Karpas-422 (cell line): ENCODE data around the gene SDK1. TPM values are rescaled to one million over a fixed set of nuclear protein-coding genes. Genes with fewer than 3 reads are reported as not detected.

Experiments
- DNase-seq: peaks from one replicate; pipeline ENCODE4 v3.0.0-alpha.2; 2015
- H2AFZ ChIP-seq: fragments of 200-600 bp; sonication (generic); 2 replicates; pipeline ENCODE4 v1.6.1; 2014; ENCODE audit warnings: antibody characterized with exemption, low read length, mixed read lengths
- H3K27ac ChIP-seq: fragments of 200-600 bp; sonication (generic); 2 replicates; pipeline ENCODE4 v1.5.1; 2014; ENCODE audit warnings: mild to moderate bottlenecking, low read length, moderate library complexity
- H3K27me3 ChIP-seq: fragments of 200-600 bp; sonication (generic); 2 replicates; pipeline ENCODE4 v1.6.1; 2014; ENCODE audit warnings: low read length, mixed read lengths
- H3K36me3 ChIP-seq: fragments of 200-600 bp; sonication (generic); 2 replicates; pipeline ENCODE4 v1.6.1; 2014; ENCODE audit warnings: low read length, mixed read lengths; ENCODE audit not compliant: insufficient read depth
- H3K4me1 ChIP-seq: fragments of 200-600 bp; sonication (generic); 2 replicates; pipeline ENCODE4 v1.6.1; 2014; ENCODE audit warnings: mild to moderate bottlenecking, low read length, mixed read lengths
- H3K4me2 ChIP-seq: fragments of 200-600 bp; sonication (generic); 2 replicates; pipeline ENCODE4 v1.6.1; 2014; ENCODE audit warnings: low read length, low read depth, mild to moderate bottlenecking; ENCODE audit not compliant: poor library complexity, severe bottlenecking
- H3K4me3 ChIP-seq: fragments of 200-600 bp; sonication (generic); 2 replicates; pipeline ENCODE4 v1.5.1; 2014; ENCODE audit warnings: mild to moderate bottlenecking, antibody characterized with exemption, low read length, mixed read lengths
- H3K79me2 ChIP-seq: fragments of 200-600 bp; sonication (generic); 2 replicates; pipeline ENCODE4 v1.6.1; 2014; ENCODE audit warnings: mild to moderate bottlenecking, low read length, mixed read lengths
- H3K9ac ChIP-seq: fragments of 200-600 bp; sonication (generic); 2 replicates; pipeline ENCODE4 v1.6.0; 2014; ENCODE audit warnings: low read length
- H3K9me2 ChIP-seq: fragments of 200-600 bp; sonication (generic), shearing (Covaris generic); replicated peaks from 2 replicates; pipeline ENCODE4 v1.6.0; 2014; ENCODE audit warnings: mild to moderate bottlenecking, low read length, moderate library complexity; ENCODE audit not compliant: insufficient read depth
- H3K9me3 ChIP-seq: fragments of 300-700, 200-600 bp; sonication (generic); 2 replicates; pipeline ENCODE4 v1.6.1; 2014; ENCODE audit warnings: low read length, mixed read lengths
- H4K20me1 ChIP-seq: fragments of 200-600 bp; sonication (generic); 2 replicates; pipeline ENCODE4 v1.6.1; 2014; ENCODE audit warnings: mild to moderate bottlenecking, antibody characterized with exemption, low read length, low read depth; ENCODE audit not compliant: insufficient read depth
- total RNA-seq: library from RNA; depleted of rRNA; stranded (reverse); fragments of >200 nt; shearing (Covaris generic); gene quantifications from 2 replicates; pipeline ENCODE4 v1.2.3, GENCODE V29; 2014; ENCODE audit warnings: low replicate concordance

The SDK1 gene
- total RNA-seq, 1 experiment from 2014 or later, result not detected

GRCh38 chr7:4021413-4021812 is 720.4 kb downstream of the SDK1 start:
- no peak overlapping the region for H3K4me2 ChIP-seq
- H3K9ac ChIP-seq, result no peak overlapping the region
- no peak overlapping the region for H2AFZ ChIP-seq
- no peaks in the 10 kb centered on the region for H3K4me1 ChIP-seq
- no peaks in the 10 kb centered on the region for H3K79me2 ChIP-seq
- H3K27me3 ChIP-seq, result no peaks in the 10 kb centered on the region
- H3K36me3 ChIP-seq, result no peaks in the 10 kb centered on the region
- H3K9me2 ChIP-seq, result no peaks in the 10 kb centered on the region
- H3K27ac ChIP-seq, result no peak overlapping the region
- peaks cover 6% of the 10 kb centered on the region; the same call in 1 of the 2 replicates for H3K9me3 ChIP-seq
- H3K4me3 ChIP-seq, result no peak overlapping the region
- no peak for DNase-seq
- H4K20me1 ChIP-seq, result no peaks in the 10 kb centered on the region

GRCh38 chr7:4022265-4022664 is 721.2 kb downstream of the SDK1 start:
- Histone ChIP-seq H3K27ac (no peak overlapping the region), H2AFZ (no peak overlapping the region), H4K20me1 (no peaks in the 10 kb centered on the region), H3K9me3 (peaks cover 6% of the 10 kb centered on the region; the same call in 1 of the 2 replicates), H3K27me3 (no peaks in the 10 kb centered on the region), H3K79me2 (no peaks in the 10 kb centered on the region), H3K4me1 (no peaks in the 10 kb centered on the region), H3K36me3 (no peaks in the 10 kb centered on the region), H3K4me3 (no peak overlapping the region), H3K9me2 (no peaks in the 10 kb centered on the region), H3K9ac (no peak overlapping the region), H3K4me2 (no peak overlapping the region)
- DNase-seq, result no peak

GRCh38 chr7:4023502-4023901 is 722.5 kb downstream of the SDK1 start:
- Histone ChIP-seq H3K9me2 (no peaks in the 10 kb centered on the region), H3K27me3 (no peaks in the 10 kb centered on the region), H3K27ac (no peak overlapping the region), H3K36me3 (no peaks in the 10 kb centered on the region), H3K9me3 (peaks cover 5% of the 10 kb centered on the region; the same call in 1 of the 2 replicates), H2AFZ (no peak overlapping the region), H3K4me1 (no peaks in the 10 kb centered on the region), H4K20me1 (no peaks in the 10 kb centered on the region), H3K4me3 (no peak overlapping the region), H3K9ac (no peak overlapping the region), H3K79me2 (no peaks in the 10 kb centered on the region), H3K4me2 (no peak overlapping the region)
- DNase-seq, result no peak

- Histone ChIP-seq H3K4me2 (no peak overlapping the region), H3K27me3 (no peaks in the 10 kb centered on the region), H4K20me1 (no peaks in the 10 kb centered on the region), H3K9ac (no peak overlapping the region), H3K9me3 (peaks cover 1% of the 10 kb centered on the region; the same call in 1 of the 2 replicates), H3K4me3 (no peak overlapping the region), H2AFZ (no peak overlapping the region), H3K4me1 (no peaks in the 10 kb centered on the region), H3K27ac (no peak overlapping the region), H3K9me2 (no peaks in the 10 kb centered on the region), H3K36me3 (no peaks in the 10 kb centered on the region), H3K79me2 (no peaks in the 10 kb centered on the region)
- DNase-seq, result no peak
These were observed 723.1 kb downstream of the SDK1 start for GRCh38 chr7:4024133-4024532.

- H3K4me3 ChIP-seq, result no peak overlapping the region
- no peaks in the 10 kb centered on the region for H3K79me2 ChIP-seq
- no peak overlapping the region for H3K27ac ChIP-seq
These were observed 723.8 kb downstream of the SDK1 start for GRCh38 chr7:4024806-4025205.

GRCh38 chr7:4025210-4025609 is 724.2 kb downstream of the SDK1 start:
- H3K4me1 ChIP-seq, result no peaks in the 10 kb centered on the region
- H3K79me2 ChIP-seq, result no peaks in the 10 kb centered on the region
- H4K20me1 ChIP-seq, result no peaks in the 10 kb centered on the region
- H3K4me3 ChIP-seq, result no peak overlapping the region
- no peaks in the 10 kb centered on the region for H3K9me2 ChIP-seq
- H3K9ac ChIP-seq, result no peak overlapping the region
- H3K27ac ChIP-seq, result no peak overlapping the region
- no peaks in the 10 kb centered on the region for H3K9me3 ChIP-seq
- no peak for DNase-seq
- H2AFZ ChIP-seq, result no peak overlapping the region
- no peaks in the 10 kb centered on the region for H3K27me3 ChIP-seq
- no peak overlapping the region for H3K4me2 ChIP-seq
- H3K36me3 ChIP-seq, result no peaks in the 10 kb centered on the region

More at GRCh38 chr7:4024806-4025205, 723.8 kb downstream of the SDK1 start:
- H4K20me1 ChIP-seq, result no peaks in the 10 kb centered on the region
- no peak overlapping the region for H2AFZ ChIP-seq
- no peak overlapping the region for H3K9ac ChIP-seq
- no peaks in the 10 kb centered on the region for H3K4me1 ChIP-seq
- H3K27me3 ChIP-seq, result no peaks in the 10 kb centered on the region
- H3K4me2 ChIP-seq, result no peak overlapping the region
- no peak for DNase-seq
- H3K36me3 ChIP-seq, result no peaks in the 10 kb centered on the region
- no peaks in the 10 kb centered on the region for H3K9me3 ChIP-seq
- H3K9me2 ChIP-seq, result no peaks in the 10 kb centered on the region

- Histone ChIP-seq H3K4me1 (no peaks in the 10 kb centered on the region), H3K27ac (no peak overlapping the region), H3K27me3 (no peaks in the 10 kb centered on the region), H3K4me3 (no peak overlapping the region), H3K4me2 (no peak overlapping the region), H4K20me1 (no peaks in the 10 kb centered on the region), H3K79me2 (no peaks in the 10 kb centered on the region), H3K9me3 (no peaks in the 10 kb centered on the region), H2AFZ (no peak overlapping the region), H3K9ac (no peak overlapping the region), H3K36me3 (no peaks in the 10 kb centered on the region), H3K9me2 (no peaks in the 10 kb centered on the region)
- DNase-seq, result no peak
These were observed 724.9 kb downstream of the SDK1 start for GRCh38 chr7:4025694-4026615.

GRCh38 chr7:4026941-4027486 is 726.0 kb downstream of the SDK1 start:
- Histone ChIP-seq H3K9me2 (no peaks in the 10 kb centered on the region), H3K36me3 (no peaks in the 10 kb centered on the region), H3K27me3 (no peaks in the 10 kb centered on the region), H3K4me3 (no peak overlapping the region), H3K9me3 (no peaks in the 10 kb centered on the region), H3K4me1 (no peaks in the 10 kb centered on the region), H3K27ac (no peak overlapping the region), H3K79me2 (no peaks in the 10 kb centered on the region), H3K4me2 (no peak overlapping the region), H2AFZ (no peak overlapping the region), H4K20me1 (no peaks in the 10 kb centered on the region), H3K9ac (no peak overlapping the region)
- DNase-seq, result no peak
